ENCODE data around the gene STAC2.

Gene STAC2

DNA sequence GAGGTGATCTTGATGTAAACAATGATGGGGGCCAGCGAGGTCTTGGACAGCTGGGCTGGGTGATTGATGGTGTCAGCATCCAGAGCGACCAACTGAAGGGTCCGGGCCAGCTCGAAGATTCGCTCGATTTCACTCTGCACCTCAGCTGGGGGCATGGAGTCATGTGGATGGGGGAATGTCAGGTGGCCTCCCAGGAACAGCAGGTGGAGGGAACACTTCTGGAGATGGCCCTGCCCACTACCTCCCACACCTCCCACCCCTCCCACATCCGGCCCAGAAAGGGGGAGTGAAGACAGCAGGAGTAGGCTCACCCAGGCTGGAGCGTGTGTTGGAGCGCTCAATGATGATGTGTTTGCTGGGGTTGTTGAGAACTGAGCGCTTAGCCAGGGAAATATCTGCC, 42.0 kb downstream of the STAC2 start:
- no peaks in the 10 kb centered on the region for H3K9me3 ChIP-seq (ENCODE audit: low read length)
- no peak overlapping the region for H2AFZ ChIP-seq (ENCODE audit: low read depth, low read length)
- H3K36me3 ChIP-seq (ENCODE audit: insufficient read depth, low read length) = peaks cover 55% of the 10 kb centered on the region
- H3K4me1 ChIP-seq (ENCODE audit: insufficient read depth, low read length) = no peaks in the 10 kb centered on the region
- no peaks in the 10 kb centered on the region for H3K27me3 ChIP-seq (ENCODE audit: insufficient read depth, low read length)
- H3K4me3 ChIP-seq (ENCODE audit: low read length) = no peak overlapping the region

DNA sequence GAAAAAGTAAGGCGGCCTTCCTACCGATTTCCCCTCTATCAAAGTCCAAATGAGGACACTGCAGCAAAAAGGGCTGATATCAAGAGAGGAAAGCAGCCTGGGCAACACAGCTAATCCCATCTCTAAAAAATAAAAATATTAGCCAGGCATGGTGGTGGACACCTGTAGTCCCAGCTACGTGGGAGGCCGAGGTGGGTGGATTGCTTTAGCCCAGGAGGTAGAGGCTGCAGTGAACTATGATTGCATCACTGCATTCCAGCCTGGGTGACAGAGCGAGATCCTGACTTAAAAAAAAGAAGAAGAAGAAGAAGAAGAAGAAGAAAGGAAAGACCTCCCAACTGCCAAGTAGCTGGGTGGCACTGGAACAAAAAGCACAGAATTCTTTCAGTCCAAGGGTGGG, 42.7 kb downstream of the STAC2 start:
- H3K9me3 ChIP-seq (ENCODE audit: low read length) = no peaks in the 10 kb centered on the region
- H3K4me3 ChIP-seq (ENCODE audit: low read length) = no peak overlapping the region
- no peak overlapping the region for H2AFZ ChIP-seq (ENCODE audit: low read depth, low read length)
- peaks cover 56% of the 10 kb centered on the region for H3K36me3 ChIP-seq (ENCODE audit: insufficient read depth, low read length)
- no peaks in the 10 kb centered on the region for H3K27me3 ChIP-seq (ENCODE audit: insufficient read depth, low read length)
- no peaks in the 10 kb centered on the region for H3K4me1 ChIP-seq (ENCODE audit: insufficient read depth, low read length)

DNA sequence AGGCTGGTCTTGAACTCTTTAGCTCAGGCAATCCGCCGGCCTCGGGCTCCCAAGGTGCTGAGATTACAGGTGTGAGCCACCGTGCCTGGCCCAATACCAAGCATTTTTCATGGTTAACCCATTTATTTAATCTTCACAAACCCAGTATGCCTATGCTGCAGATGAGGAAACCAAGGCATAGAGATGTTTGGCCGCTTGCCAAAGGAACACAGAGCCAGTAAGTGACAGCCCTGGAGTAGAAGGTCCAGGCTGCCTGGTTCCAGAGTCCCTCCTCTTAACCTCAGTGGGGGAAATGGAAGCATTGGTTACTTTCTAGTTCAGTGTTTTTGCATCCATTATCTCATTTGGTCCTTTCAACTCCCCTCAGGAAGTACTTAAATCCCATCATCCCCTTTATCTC, 44.4 kb downstream of the STAC2 start:
- Histone ChIP-seq H3K27me3 (ENCODE audit: insufficient read depth, low read length) (no peaks in the 10 kb centered on the region), H3K9me3 (ENCODE audit: low read length) (no peaks in the 10 kb centered on the region), H3K4me3 (ENCODE audit: low read length) (no peak overlapping the region), H2AFZ (ENCODE audit: low read depth, low read length) (no peak overlapping the region), H3K36me3 (ENCODE audit: insufficient read depth, low read length) (peaks cover 53% of the 10 kb centered on the region), H3K4me1 (ENCODE audit: insufficient read depth, low read length) (no peaks in the 10 kb centered on the region)

DNA sequence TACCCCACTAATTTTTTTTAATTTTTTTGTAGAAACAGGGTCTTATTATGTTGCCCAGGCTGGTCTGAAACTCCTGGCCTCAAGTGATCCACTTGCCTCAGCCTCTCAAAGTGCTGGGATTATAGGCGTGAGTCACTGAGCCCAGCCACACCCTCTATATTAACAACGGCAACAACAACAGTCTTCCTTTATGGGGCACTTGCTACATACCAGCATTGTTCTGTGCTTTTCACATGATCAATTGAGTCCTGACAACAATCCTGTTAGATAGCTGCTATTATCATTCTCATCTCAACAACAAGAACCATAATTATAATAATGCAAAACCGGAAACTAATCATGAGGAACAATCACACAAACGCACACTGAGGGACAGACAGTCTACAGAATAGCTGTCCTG, 47.2 kb downstream of the STAC2 start:
- Histone ChIP-seq H2AFZ (ENCODE audit: low read depth, low read length) (no peak overlapping the region), H3K36me3 (ENCODE audit: insufficient read depth, low read length) (peaks cover 40% of the 10 kb centered on the region), H3K9me3 (ENCODE audit: low read length) (no peaks in the 10 kb centered on the region), H3K27me3 (ENCODE audit: insufficient read depth, low read length) (no peaks in the 10 kb centered on the region), H3K4me3 (ENCODE audit: low read length) (no peak overlapping the region), H3K4me1 (ENCODE audit: insufficient read depth, low read length) (no peaks in the 10 kb centered on the region)

DNA sequence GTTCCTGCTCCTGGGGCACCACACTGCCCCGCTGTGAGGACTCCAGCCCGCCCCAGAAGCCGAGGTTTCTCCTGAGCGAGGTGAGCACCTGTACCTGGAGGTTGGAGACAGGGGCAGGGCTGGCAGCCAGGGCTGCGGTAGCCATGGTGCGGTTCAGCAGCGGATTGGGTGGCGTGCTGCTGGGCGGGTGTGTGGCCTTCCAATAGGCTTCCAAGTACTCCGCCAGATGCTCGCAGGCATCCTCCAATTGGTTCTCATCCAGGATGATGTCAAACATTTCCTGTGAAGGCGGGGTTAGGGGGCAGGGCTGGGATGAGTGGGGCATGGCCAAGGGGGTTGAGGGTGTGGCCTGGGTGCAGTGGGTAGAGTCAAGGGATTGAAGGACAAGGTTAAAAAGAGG, 48.5 kb downstream of the STAC2 start:
- Histone ChIP-seq H3K36me3 (ENCODE audit: insufficient read depth, low read length) (peaks cover 35% of the 10 kb centered on the region), H3K4me3 (ENCODE audit: low read length) (no peak overlapping the region), H2AFZ (ENCODE audit: low read depth, low read length) (no peak overlapping the region), H3K4me1 (ENCODE audit: insufficient read depth, low read length) (no peaks in the 10 kb centered on the region), H3K27me3 (ENCODE audit: insufficient read depth, low read length) (no peaks in the 10 kb centered on the region), H3K9me3 (ENCODE audit: low read length) (no peaks in the 10 kb centered on the region)

DNA sequence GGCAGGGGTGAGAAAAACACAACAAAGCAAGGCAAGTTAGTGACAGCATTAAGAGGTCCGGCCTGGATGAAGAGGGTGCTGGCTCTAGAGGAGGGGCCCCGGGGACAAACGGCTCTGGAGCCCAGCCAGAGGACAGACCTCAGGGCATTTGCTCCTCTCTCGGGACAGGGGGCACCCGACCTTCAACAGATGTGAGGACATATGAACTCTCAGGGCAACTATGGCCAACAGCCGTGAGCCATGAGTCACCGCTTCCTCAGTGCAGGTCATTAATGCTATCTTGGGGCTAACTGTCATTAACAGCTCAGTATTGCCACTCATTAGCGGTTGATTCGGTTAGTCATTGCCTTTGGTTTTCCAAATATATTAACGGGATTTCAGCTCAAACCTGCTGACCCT, 50.1 kb downstream of the STAC2 start:
- no peak overlapping the region for H3K4me3 ChIP-seq (ENCODE audit: low read length)
- no peaks in the 10 kb centered on the region for H3K27me3 ChIP-seq (ENCODE audit: insufficient read depth, low read length)
- H3K36me3 ChIP-seq (ENCODE audit: insufficient read depth, low read length) = peaks cover 29% of the 10 kb centered on the region
- no peak overlapping the region for H2AFZ ChIP-seq (ENCODE audit: low read depth, low read length)
- H3K4me1 ChIP-seq (ENCODE audit: insufficient read depth, low read length) = no peaks in the 10 kb centered on the region
- H3K9me3 ChIP-seq (ENCODE audit: low read length) = no peaks in the 10 kb centered on the region

DNA sequence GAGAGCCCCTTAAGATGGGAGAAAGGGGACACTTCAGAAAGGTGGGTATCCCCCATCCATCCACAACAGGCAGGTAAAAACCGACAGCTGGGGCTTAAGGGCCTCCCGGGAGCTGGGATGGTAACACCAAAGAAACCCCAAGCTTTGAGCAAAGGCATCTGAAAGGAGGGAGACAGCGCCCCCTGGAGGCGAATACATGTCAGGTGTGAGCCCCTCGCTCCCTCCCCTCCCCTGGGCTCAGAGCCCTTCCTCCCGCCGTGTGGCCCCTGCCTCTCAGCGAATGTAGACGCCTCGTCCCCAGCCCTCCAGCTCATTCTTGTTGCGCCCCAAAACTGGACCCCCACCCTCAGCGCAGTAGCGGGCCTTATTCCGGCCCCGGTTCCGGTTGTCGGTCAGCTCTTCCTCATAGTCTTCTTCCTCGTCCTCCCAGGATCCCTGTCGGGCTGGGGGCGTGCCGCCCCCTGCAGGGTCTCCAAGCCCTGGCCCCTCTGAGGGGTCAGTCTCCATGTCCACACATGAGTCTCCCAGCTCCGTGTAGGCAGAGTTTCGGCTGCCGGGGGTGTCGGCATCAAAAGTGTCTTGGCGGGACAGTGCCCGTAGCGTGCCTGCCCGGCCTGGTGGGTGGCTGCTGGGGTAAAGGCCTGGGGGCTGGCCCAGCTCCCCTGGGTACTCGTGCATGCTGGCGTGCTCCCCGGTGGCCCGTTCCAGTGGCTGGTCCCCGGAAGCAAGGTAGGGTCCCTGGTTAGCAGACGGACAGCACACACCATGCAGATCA, 50.6 kb downstream of the STAC2 start:
- Histone ChIP-seq H3K4me3 (ENCODE audit: low read length) (no peak overlapping the region), H3K27me3 (ENCODE audit: insufficient read depth, low read length) (no peaks in the 10 kb centered on the region), H3K4me1 (ENCODE audit: insufficient read depth, low read length) (no peaks in the 10 kb centered on the region), H2AFZ (ENCODE audit: low read depth, low read length) (no peak overlapping the region), H3K36me3 (ENCODE audit: insufficient read depth, low read length) (peaks cover 27% of the 10 kb centered on the region), H3K9me3 (ENCODE audit: low read length) (no peaks in the 10 kb centered on the region)

DNA sequence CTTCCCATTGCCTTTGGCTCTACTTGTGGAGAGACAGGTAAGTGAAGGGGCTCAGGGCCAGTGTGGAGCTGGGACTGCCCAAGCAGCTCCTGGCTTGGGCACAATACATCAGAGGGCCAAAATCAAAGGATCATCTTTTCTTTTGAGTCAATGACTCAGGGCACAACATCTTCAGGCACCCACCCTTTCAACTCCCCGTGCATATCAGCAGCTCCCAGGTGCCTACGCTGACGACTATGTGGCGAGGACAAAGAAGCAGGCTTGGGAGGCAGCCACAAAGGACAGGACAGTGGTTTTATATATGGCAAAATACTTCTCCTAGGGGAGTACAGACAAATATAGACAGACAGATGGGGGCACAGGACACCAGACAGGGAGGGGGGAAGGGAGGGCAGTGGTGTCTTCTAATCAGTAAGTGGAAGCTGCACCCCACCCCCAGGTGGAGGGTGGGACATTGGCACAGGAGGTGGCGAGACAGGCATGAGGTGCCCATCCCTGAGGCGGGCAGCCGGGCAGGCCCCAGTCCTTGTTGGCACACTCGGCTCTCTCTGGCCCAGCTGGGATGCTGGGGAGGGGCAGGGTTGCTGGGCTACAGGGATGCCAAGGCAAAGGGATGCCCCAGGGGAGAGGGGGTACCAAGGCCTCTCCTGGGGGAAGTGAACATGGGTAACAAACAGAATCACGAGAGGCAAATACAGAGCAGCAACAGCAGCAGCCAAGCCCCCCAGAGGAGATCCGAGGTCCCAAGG, 52.0 kb downstream of the STAC2 start:
- no peak overlapping the region for H3K4me3 ChIP-seq (ENCODE audit: low read length)
- no peaks in the 10 kb centered on the region for H3K4me1 ChIP-seq (ENCODE audit: insufficient read depth, low read length)
- no peaks in the 10 kb centered on the region for H3K27me3 ChIP-seq (ENCODE audit: insufficient read depth, low read length)
- no peaks in the 10 kb centered on the region for H3K9me3 ChIP-seq (ENCODE audit: low read length)
- no peak overlapping the region for H2AFZ ChIP-seq (ENCODE audit: low read depth, low read length)
- peaks cover 24% of the 10 kb centered on the region for H3K36me3 ChIP-seq (ENCODE audit: insufficient read depth, low read length)

DNA sequence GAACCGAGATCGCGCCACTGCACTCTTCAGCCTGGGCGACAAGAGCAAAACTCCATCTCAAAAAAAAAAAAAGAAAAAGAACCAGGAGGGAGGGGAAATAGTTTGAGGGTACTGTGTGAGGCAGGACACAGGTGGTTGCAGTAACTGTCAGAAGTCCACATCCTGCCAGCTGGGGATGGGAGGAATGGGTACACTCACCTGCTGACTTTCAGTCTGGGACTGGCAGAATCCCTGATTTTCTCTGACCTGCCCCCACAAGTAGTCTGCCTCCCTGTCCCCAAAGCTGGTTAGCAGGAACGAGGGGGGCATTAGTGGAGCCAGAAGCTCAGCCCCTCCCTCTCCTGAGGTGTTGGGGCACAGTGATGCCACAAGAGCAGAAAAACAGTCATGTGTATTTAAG, 52.7 kb downstream of the STAC2 start:
- H3K4me1 ChIP-seq (ENCODE audit: insufficient read depth, low read length) = no peaks in the 10 kb centered on the region
- H3K9me3 ChIP-seq (ENCODE audit: low read length) = no peaks in the 10 kb centered on the region
- peaks cover 20% of the 10 kb centered on the region for H3K36me3 ChIP-seq (ENCODE audit: insufficient read depth, low read length)
- H3K27me3 ChIP-seq (ENCODE audit: insufficient read depth, low read length) = no peaks in the 10 kb centered on the region
- no peak overlapping the region for H2AFZ ChIP-seq (ENCODE audit: low read depth, low read length)
- H3K4me3 ChIP-seq (ENCODE audit: low read length) = no peak overlapping the region

DNA sequence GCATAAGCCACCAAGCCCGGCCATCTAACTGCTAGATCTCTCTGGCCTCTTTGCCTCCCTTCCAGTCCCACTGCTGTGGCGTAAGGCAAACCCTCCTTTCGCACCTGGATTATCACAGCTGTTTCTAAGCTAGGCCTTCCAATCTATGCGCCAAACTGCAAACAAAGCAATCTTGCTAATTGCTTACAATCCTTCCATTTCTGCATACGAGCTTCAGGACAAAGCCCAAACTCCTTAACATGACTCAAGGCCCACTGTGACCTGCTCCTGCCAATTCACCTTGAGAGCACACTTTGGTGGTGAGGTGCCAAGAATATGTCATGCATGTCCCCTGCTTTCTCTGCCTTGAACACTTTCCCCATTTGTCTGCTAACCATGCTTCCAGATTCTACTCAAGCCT, 53.8 kb downstream of the STAC2 start:
- H3K9me3 ChIP-seq (ENCODE audit: low read length) = no peaks in the 10 kb centered on the region
- H3K4me3 ChIP-seq (ENCODE audit: low read length) = no peak overlapping the region
- peaks cover 2% of the 10 kb centered on the region for H3K27me3 ChIP-seq (ENCODE audit: insufficient read depth, low read length)
- no peaks in the 10 kb centered on the region for H3K4me1 ChIP-seq (ENCODE audit: insufficient read depth, low read length)
- peaks cover 8% of the 10 kb centered on the region for H3K36me3 ChIP-seq (ENCODE audit: insufficient read depth, low read length)
- no peak overlapping the region for H2AFZ ChIP-seq (ENCODE audit: low read depth, low read length)

DNA sequence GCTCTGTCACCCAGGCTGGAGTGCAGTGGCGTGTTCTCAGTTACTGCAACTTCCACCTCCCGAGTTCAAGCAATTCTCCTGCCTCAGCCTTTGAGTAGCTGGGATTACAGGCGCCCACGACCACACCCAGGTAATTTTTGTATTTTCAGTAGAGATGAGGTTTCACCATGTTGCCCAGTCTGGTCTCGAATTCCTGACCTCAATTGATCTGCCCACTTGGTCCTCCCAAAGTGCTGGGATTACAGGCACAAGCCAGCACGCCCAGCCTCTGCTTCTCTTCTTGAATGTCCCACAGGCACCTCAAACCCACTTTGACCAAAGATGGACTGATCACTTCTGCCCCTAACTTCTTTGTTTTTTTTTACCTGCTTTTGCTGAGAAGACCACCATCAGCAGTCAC, 55.2 kb downstream of the STAC2 start:
- no peak overlapping the region for H2AFZ ChIP-seq (ENCODE audit: low read depth, low read length)
- H3K4me3 ChIP-seq (ENCODE audit: low read length) = no peak overlapping the region
- peaks cover 15% of the 10 kb centered on the region for H3K27me3 ChIP-seq (ENCODE audit: insufficient read depth, low read length)
- H3K36me3 ChIP-seq (ENCODE audit: insufficient read depth, low read length) = peaks cover 4% of the 10 kb centered on the region
- no peaks in the 10 kb centered on the region for H3K4me1 ChIP-seq (ENCODE audit: insufficient read depth, low read length)
- no peaks in the 10 kb centered on the region for H3K9me3 ChIP-seq (ENCODE audit: low read length)

DNA sequence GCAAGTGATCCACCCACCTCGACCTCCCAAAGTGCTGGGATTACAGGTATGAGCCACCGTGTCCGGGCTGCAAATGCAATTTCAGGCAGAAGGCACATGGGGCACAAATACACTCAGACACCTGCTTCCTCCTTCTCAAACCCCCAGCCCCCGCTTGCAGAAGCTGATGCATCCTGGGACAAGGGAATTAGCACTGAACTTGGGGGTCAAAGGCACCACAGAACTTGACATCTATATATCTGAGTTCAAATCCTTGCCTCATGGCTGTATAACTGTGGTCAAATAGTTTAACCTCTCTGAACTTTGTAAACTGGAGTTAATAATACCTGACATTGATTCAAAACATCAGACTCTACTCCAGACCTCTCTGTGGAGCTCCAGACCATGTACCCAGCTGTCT, 55.6 kb downstream of the STAC2 start:
- Histone ChIP-seq H3K36me3 (ENCODE audit: insufficient read depth, low read length) (peaks cover under 1% of the 10 kb centered on the region), H3K9me3 (ENCODE audit: low read length) (no peaks in the 10 kb centered on the region), H3K27me3 (ENCODE audit: insufficient read depth, low read length) (peaks cover 20% of the 10 kb centered on the region), H3K4me3 (ENCODE audit: low read length) (no peak overlapping the region), H2AFZ (ENCODE audit: low read depth, low read length) (no peak overlapping the region), H3K4me1 (ENCODE audit: insufficient read depth, low read length) (peaks cover 2% of the 10 kb centered on the region)

DNA sequence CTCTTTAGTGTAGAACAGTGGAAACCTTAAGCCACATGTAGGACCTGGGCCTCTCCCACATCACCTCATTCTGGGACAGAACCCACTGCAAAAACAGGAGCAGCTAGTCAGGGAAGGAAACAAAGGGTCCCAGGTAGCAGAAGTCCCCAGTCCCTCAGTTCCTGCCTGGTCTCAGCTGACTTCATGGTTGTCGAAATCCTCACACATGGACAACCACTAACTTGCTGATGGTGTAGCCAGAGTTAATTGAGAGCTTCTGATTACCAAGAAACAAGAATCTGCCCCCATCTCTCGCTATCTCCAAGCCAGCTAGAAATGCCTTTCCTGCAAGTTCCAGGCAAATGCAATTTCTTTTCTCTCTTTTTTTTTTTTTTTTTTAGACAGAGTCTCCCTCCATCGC, 56.2 kb downstream of the STAC2 start:
- Histone ChIP-seq H2AFZ (ENCODE audit: low read depth, low read length) (no peak overlapping the region), H3K27me3 (ENCODE audit: insufficient read depth, low read length) (peaks cover 25% of the 10 kb centered on the region), H3K9me3 (ENCODE audit: low read length) (no peaks in the 10 kb centered on the region), H3K4me3 (ENCODE audit: low read length) (no peak overlapping the region), H3K36me3 (ENCODE audit: insufficient read depth, low read length) (no peaks in the 10 kb centered on the region), H3K4me1 (ENCODE audit: insufficient read depth, low read length) (peaks cover 8% of the 10 kb centered on the region)

Data from neuron (in vitro differentiated cells).